ENCODE measurements around the gene LCT. TPM values are rescaled to one million over a fixed set of nuclear protein-coding genes. Genes with fewer than 3 reads are reported as not detected.
A peak's percentile ranks its signal among the peaks of the same experiment; 100 is the strongest.

Gene LCT
- total RNA-seq, 1 donor from 2014 or later, result 0.19 TPM

DNA sequence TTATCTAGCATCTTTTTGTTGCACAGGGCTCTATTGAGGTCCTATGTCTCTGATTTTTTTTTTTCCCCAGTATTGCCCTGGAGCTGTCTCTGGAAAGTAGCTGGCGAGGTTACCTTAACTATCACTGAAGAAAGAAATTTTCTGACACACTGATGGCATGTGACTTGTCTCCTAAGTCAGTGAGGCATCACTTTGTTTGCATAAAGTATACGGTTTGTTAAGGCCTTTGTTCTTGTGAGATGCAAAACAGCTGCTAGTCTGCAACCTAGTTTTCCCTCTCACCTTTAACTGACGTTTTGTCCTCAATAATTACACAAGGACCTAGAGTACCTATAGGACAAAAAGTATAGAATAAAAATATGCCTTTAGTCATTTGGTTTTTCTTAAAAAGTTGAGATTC lies 53.5 kb downstream of the LCT start:
- H3K9me3 Mint-ChIP-seq (ENCODE audit: low read depth), result peaks cover 5% of the 10 kb centered on the region
- no peak overlapping the region for H3K4me3 Mint-ChIP-seq (ENCODE audit: low read depth)
- H3K36me3 Mint-ChIP-seq (ENCODE audit: insufficient read depth), result peaks cover 46% of the 10 kb centered on the region
- no peaks in the 10 kb centered on the region for H3K4me1 Mint-ChIP-seq (ENCODE audit: low read depth)
- peak overlapping the region; percentile 54 for H3K27ac Mint-ChIP-seq
- no peak for DNase-seq (ENCODE audit: low spot score, unreplicated experiment)
- H3K27me3 Mint-ChIP-seq, result no peaks in the 10 kb centered on the region
- TF ChIP-seq, protein P1, sequence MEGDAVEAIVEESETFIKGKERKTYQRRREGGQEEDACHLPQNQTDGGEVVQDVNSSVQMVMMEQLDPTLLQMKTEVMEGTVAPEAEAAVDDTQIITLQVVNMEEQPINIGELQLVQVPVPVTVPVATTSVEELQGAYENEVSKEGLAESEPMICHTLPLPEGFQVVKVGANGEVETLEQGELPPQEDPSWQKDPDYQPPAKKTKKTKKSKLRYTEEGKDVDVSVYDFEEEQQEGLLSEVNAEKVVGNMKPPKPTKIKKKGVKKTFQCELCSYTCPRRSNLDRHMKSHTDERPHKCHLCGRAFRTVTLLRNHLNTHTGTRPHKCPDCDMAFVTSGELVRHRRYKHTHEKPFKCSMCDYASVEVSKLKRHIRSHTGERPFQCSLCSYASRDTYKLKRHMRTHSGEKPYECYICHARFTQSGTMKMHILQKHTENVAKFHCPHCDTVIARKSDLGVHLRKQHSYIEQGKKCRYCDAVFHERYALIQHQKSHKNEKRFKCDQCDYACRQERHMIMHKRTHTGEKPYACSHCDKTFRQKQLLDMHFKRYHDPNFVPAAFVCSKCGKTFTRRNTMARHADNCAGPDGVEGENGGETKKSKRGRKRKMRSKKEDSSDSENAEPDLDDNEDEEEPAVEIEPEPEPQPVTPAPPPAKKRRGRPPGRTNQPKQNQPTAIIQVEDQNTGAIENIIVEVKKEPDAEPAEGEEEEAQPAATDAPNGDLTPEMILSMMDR (IDR thresholded peaks at IDR 0.05; ENCODE audit: unreplicated experiment), result no peak

DNA sequence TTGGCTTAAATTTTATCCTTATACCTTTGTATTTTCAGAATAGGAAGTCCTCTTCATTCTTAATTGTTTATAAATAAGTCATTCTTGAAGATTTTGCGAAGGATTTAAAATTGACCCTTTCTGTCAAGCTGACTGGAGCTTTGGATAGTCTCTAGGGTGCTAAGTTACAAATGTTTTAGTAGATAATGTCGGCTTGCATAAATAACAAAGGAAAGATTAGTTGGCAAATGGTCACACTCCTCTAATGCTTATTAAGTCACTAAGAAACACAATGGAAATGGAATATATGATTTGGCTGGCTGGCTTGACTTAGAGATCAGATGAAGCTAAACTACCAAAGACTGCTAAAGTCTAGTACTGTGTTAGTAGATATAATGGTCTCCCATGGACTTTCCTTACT lies 54.8 kb downstream of the LCT start:
- TF ChIP-seq, protein P1 (IDR thresholded peaks at IDR 0.05; ENCODE audit: unreplicated experiment), result no peak
- H3K4me1 Mint-ChIP-seq (ENCODE audit: low read depth), result no peaks in the 10 kb centered on the region
- peak overlapping the region; percentile 46 for H3K27ac Mint-ChIP-seq
- no peaks in the 10 kb centered on the region for H3K27me3 Mint-ChIP-seq
- no peak for DNase-seq (ENCODE audit: low spot score, unreplicated experiment)
- H3K9me3 Mint-ChIP-seq (ENCODE audit: low read depth), result peaks cover 5% of the 10 kb centered on the region
- H3K36me3 Mint-ChIP-seq (ENCODE audit: insufficient read depth), result peaks cover 52% of the 10 kb centered on the region
- H3K4me3 Mint-ChIP-seq (ENCODE audit: low read depth), result no peak overlapping the region

DNA sequence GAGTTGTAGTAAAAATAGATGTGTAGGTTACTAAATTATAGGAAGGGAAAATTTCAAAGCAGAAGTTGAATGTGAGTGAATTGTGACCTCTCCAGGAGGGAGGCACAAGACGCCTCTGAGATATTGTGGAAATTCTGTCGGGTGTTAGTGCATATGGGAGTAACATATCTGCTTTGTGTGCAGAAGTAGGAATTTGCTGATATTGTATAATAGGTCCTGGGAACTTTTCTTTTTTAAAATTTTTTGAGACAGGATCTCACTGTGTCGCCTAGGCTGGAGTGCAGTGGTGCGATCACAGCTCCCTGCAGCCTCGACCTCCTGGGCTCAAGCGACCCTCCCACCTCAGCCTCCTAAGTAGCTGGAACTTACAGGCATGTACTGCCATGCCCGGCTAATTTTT lies 60.6 kb downstream of the LCT start:
- H3K27me3 Mint-ChIP-seq, result no peaks in the 10 kb centered on the region
- peaks cover 40% of the 10 kb centered on the region for H3K36me3 Mint-ChIP-seq (ENCODE audit: insufficient read depth)
- no peaks in the 10 kb centered on the region for H3K9me3 Mint-ChIP-seq (ENCODE audit: low read depth)
- H3K4me3 Mint-ChIP-seq (ENCODE audit: low read depth), result no peak overlapping the region
- DNase-seq (ENCODE audit: low spot score, unreplicated experiment), result no peak
- TF ChIP-seq, protein P1 (IDR thresholded peaks at IDR 0.05; ENCODE audit: unreplicated experiment), result no peak
- H3K4me1 Mint-ChIP-seq (ENCODE audit: low read depth), result no peaks in the 10 kb centered on the region
- H3K27ac Mint-ChIP-seq, result no peak overlapping the region

DNA sequence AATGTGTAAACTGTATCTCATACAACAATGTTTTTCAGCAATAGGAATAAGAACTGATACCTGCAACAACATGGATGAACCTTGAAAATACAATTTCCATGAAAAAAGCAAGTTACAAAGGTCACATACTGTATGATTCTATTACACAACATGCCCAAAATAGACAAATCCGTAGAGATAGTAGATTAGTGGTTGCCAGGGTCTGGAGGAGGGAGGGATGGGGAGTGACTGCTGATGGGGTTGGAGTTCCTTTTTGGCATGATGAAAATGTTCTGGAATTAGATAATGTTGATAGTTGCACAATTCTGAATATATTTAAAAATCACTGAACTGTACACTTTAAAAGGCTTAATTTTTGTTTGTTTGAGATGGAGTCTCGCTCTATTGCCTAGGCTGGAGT lies 61.6 kb downstream of the LCT start:
- Mint-ChIP-seq H3K36me3 (ENCODE audit: insufficient read depth) (peaks cover 39% of the 10 kb centered on the region), H3K4me1 (ENCODE audit: low read depth) (no peaks in the 10 kb centered on the region), H3K27me3 (no peaks in the 10 kb centered on the region), H3K9me3 (ENCODE audit: low read depth) (no peaks in the 10 kb centered on the region), H3K4me3 (ENCODE audit: low read depth) (no peak overlapping the region), H3K27ac (no peak overlapping the region)
- no peak for DNase-seq (ENCODE audit: low spot score, unreplicated experiment)
- TF ChIP-seq, protein P1 (IDR thresholded peaks at IDR 0.05; ENCODE audit: unreplicated experiment), result no peak

DNA sequence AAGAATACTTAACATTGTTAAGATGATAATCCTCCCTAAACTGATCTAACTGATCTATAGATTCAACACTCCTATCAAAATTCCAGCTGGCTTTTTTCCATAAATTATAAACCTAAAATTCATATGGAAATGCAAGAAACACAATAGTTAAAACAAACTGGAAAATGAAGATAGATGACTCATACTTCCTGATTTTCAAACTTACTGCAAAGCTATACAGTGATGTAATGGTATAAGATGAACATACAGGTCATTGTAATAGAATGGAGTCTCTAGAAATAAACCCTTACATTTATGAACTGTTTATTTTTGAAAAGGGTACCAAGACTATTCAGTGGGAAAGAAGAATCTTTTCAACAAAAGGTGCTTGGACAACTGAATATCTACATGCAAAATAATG lies 63.1 kb downstream of the LCT start:
- Mint-ChIP-seq H3K36me3 (ENCODE audit: insufficient read depth) (peaks cover 46% of the 10 kb centered on the region), H3K27ac (no peak overlapping the region), H3K9me3 (ENCODE audit: low read depth) (no peaks in the 10 kb centered on the region), H3K4me3 (ENCODE audit: low read depth) (no peak overlapping the region), H3K4me1 (ENCODE audit: low read depth) (peaks cover 6% of the 10 kb centered on the region), H3K27me3 (no peaks in the 10 kb centered on the region)
- no peak for DNase-seq (ENCODE audit: low spot score, unreplicated experiment)
- TF ChIP-seq, protein P1 (IDR thresholded peaks at IDR 0.05; ENCODE audit: unreplicated experiment), result no peak
